Stimulated activated memory B cell treated with anti-CD40 and anti-IgM and Interleukin-4, amounts not matched to agents 10 μg/mL and 1 μg/mL and 100 μg/mL, for 72 hours (primary cell): ENCODE data around the gene PPDPF.
"Not testable (repeated sequence)": the region's sequence is repeated elsewhere in the genome, so short reads cannot be mapped to it uniquely, and the experiment has no call there.

Experiments
- ATAC-seq: fragments of 150-1000 bp; cut with Tn5 transposase; 2 replicates; pipeline ENCODE4 v1.10.0; 2021
- H3K27ac Mint-ChIP-seq: one replicate; pipeline ENCODE4 v1.8.0; 2022; ENCODE audit warnings: mild to moderate bottlenecking, mixed read lengths
- H3K27me3 Mint-ChIP-seq: one replicate; pipeline ENCODE4 v1.8.0; 2022; ENCODE audit warnings: mixed read lengths
- H3K36me3 Mint-ChIP-seq: one replicate; pipeline ENCODE4 v1.8.0; 2022; ENCODE audit warnings: mixed read lengths
- H3K4me1 Mint-ChIP-seq: one replicate; pipeline ENCODE4 v1.8.0; 2022; ENCODE audit warnings: mixed read lengths
- H3K4me3 Mint-ChIP-seq: one replicate; pipeline ENCODE4 v1.8.0; 2022; ENCODE audit warnings: mild to moderate bottlenecking, moderate library complexity, mixed read lengths
- H3K9me3 Mint-ChIP-seq: one replicate; pipeline ENCODE4 v1.8.0; 2022; ENCODE audit warnings: mixed read lengths

Gene PPDPF

GRCh38 chr20:63563225-63563935, 42.8 kb downstream of the PPDPF start:
- no peak for ATAC-seq
- H3K9me3 Mint-ChIP-seq = peaks cover 3% of the 10 kb centered on the region
- H3K4me3 Mint-ChIP-seq = no peak overlapping the region
- H3K27me3 Mint-ChIP-seq = no peaks in the 10 kb centered on the region
- no peak overlapping the region for H3K27ac Mint-ChIP-seq
- H3K4me1 Mint-ChIP-seq = peaks cover 16% of the 10 kb centered on the region
- H3K36me3 Mint-ChIP-seq = peaks cover 30% of the 10 kb centered on the region

- ATAC-seq = no peak
- Mint-ChIP-seq H3K27ac (no peak overlapping the region), H3K27me3 (no peaks in the 10 kb centered on the region), H3K36me3 (peaks cover 23% of the 10 kb centered on the region), H3K4me3 (no peak overlapping the region), H3K4me1 (peaks cover 25% of the 10 kb centered on the region), H3K9me3 (peaks cover under 1% of the 10 kb centered on the region)
Observed at GRCh38 chr20:63564036-63564810, 43.7 kb downstream of the PPDPF start.

GRCh38 chr20:63565021-63565698, 44.6 kb downstream of the PPDPF start:
- ATAC-seq = no peak
- H3K27ac Mint-ChIP-seq = no peak overlapping the region
- H3K36me3 Mint-ChIP-seq = peaks cover 18% of the 10 kb centered on the region
- peaks cover 34% of the 10 kb centered on the region for H3K4me1 Mint-ChIP-seq
- H3K4me3 Mint-ChIP-seq = no peak overlapping the region
- no peaks in the 10 kb centered on the region for H3K27me3 Mint-ChIP-seq
- no peaks in the 10 kb centered on the region for H3K9me3 Mint-ChIP-seq

GRCh38 chr20:63565699-63566335, 45.3 kb downstream of the PPDPF start:
- no peak for ATAC-seq
- Mint-ChIP-seq H3K9me3 (no peaks in the 10 kb centered on the region), H3K36me3 (peaks cover 12% of the 10 kb centered on the region), H3K4me1 (peaks cover 34% of the 10 kb centered on the region), H3K27ac (no peak overlapping the region), H3K4me3 (no peak overlapping the region), H3K27me3 (no peaks in the 10 kb centered on the region)

- Mint-ChIP-seq H3K36me3 (peaks cover 7% of the 10 kb centered on the region), H3K27me3 (no peaks in the 10 kb centered on the region), H3K4me1 (peaks cover 34% of the 10 kb centered on the region), H3K27ac (peak overlapping the region; percentile 82), H3K4me3 (peak overlapping the region; percentile 77), H3K9me3 (no peaks in the 10 kb centered on the region)
- no peak for ATAC-seq
Observed at GRCh38 chr20:63566395-63567135, 46.0 kb downstream of the PPDPF start.

GRCh38 chr20:63567136-63567385, 46.5 kb downstream of the PPDPF start:
- Mint-ChIP-seq H3K27me3 (no peaks in the 10 kb centered on the region), H3K9me3 (no peaks in the 10 kb centered on the region), H3K4me1 (peaks cover 34% of the 10 kb centered on the region), H3K4me3 (peak overlapping the region; percentile 77), H3K36me3 (peaks cover 7% of the 10 kb centered on the region), H3K27ac (peak overlapping the region; percentile 82)
- no peak for ATAC-seq

GRCh38 chr20:63567386-63568169, 47.0 kb downstream of the PPDPF start:
- Mint-ChIP-seq H3K4me3 (peak overlapping the region; percentile 77), H3K9me3 (no peaks in the 10 kb centered on the region), H3K27ac (peak overlapping the region; percentile 82), H3K27me3 (no peaks in the 10 kb centered on the region), H3K36me3 (peaks cover 7% of the 10 kb centered on the region), H3K4me1 (peaks cover 34% of the 10 kb centered on the region)
- ATAC-seq = peak; percentile 85

GRCh38 chr20:63568170-63568981, 47.8 kb downstream of the PPDPF start:
- Mint-ChIP-seq H3K27me3 (no peaks in the 10 kb centered on the region), H3K4me3 (peak overlapping the region; percentile 77), H3K4me1 (peaks cover 34% of the 10 kb centered on the region), H3K9me3 (no peaks in the 10 kb centered on the region), H3K27ac (peak overlapping the region; percentile 82), H3K36me3 (peaks cover 7% of the 10 kb centered on the region)
- peak; percentile 36 for ATAC-seq

GRCh38 chr20:63568986-63569949, 48.7 kb downstream of the PPDPF start:
- H3K4me1 Mint-ChIP-seq = peaks cover 34% of the 10 kb centered on the region
- ATAC-seq = no peak
- H3K27me3 Mint-ChIP-seq = no peaks in the 10 kb centered on the region
- H3K4me3 Mint-ChIP-seq = peak overlapping the region; percentile 64
- H3K36me3 Mint-ChIP-seq = peaks cover 7% of the 10 kb centered on the region
- H3K9me3 Mint-ChIP-seq = no peaks in the 10 kb centered on the region
- no peak overlapping the region for H3K27ac Mint-ChIP-seq

- no peaks in the 10 kb centered on the region for H3K27me3 Mint-ChIP-seq
- peaks cover 34% of the 10 kb centered on the region for H3K4me1 Mint-ChIP-seq
- ATAC-seq = no peak
- peaks cover 4% of the 10 kb centered on the region for H3K36me3 Mint-ChIP-seq
- H3K27ac Mint-ChIP-seq = no peak overlapping the region
- H3K9me3 Mint-ChIP-seq = no peaks in the 10 kb centered on the region
- H3K4me3 Mint-ChIP-seq = no peak overlapping the region
Observed at GRCh38 chr20:63570281-63571086, 49.9 kb downstream of the PPDPF start.

- not testable (repeated sequence) for H3K27me3 Mint-ChIP-seq
Observed at GRCh38 chr20:63571087-63571478, 50.5 kb downstream of the PPDPF start.

More at GRCh38 chr20:63571087-63571478, 50.5 kb downstream of the PPDPF start:
- not testable (repeated sequence) for H3K4me3 Mint-ChIP-seq, H3K9me3 Mint-ChIP-seq, H3K36me3 Mint-ChIP-seq, ATAC-seq, H3K27ac Mint-ChIP-seq
- peaks cover 34% of the 10 kb centered on the region for H3K4me1 Mint-ChIP-seq
